HT1080 (cell line): ENCODE data around the gene MED4. TPM values are rescaled to one million over a fixed set of nuclear protein-coding genes. Genes with fewer than 3 reads are reported as not detected.

Experiments used
- DNase-seq: peaks from one replicate; pipeline ENCODE4 v3.0.0-alpha.2; 2015; ENCODE audit warnings: low read depth
- small RNA-seq: library from RNA; depleted of rRNA; stranded (forward); fragments of <200 nt; gene quantifications from one replicate; pipeline ENCODE3, GENCODE V24; 2014
- total RNA-seq: library from RNA; depleted of rRNA; stranded (reverse); fragments of >200 nt; shearing (Covaris generic); gene quantifications from 2 replicates; pipeline ENCODE4 v1.2.3, GENCODE V29; 2014; rRNA removed

MED4 gene
- total RNA-seq, 1 experiment from 2014 or later = 48.1 TPM

DNA sequence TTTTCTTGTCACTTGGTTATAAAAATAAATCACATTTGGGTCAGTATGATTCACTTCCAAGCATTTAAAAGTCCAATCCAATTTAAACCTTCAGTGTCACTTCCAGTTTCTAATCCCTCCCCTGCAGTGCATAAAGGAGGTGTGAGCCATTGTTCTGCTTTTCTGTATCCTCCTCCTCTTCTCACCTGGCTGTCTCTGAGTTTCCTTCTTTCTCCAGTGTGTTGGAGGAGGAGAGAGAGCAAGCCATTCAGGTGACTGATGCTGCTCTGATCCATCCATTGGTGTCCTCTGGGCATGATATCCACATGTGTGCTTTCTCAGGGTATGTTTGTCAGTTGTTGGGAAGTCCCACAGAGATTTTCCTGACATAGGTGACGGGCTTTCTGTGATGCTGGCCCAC, 56.1 kb downstream of the MED4 start:
- DNase-seq = peak; percentile 4

DNA sequence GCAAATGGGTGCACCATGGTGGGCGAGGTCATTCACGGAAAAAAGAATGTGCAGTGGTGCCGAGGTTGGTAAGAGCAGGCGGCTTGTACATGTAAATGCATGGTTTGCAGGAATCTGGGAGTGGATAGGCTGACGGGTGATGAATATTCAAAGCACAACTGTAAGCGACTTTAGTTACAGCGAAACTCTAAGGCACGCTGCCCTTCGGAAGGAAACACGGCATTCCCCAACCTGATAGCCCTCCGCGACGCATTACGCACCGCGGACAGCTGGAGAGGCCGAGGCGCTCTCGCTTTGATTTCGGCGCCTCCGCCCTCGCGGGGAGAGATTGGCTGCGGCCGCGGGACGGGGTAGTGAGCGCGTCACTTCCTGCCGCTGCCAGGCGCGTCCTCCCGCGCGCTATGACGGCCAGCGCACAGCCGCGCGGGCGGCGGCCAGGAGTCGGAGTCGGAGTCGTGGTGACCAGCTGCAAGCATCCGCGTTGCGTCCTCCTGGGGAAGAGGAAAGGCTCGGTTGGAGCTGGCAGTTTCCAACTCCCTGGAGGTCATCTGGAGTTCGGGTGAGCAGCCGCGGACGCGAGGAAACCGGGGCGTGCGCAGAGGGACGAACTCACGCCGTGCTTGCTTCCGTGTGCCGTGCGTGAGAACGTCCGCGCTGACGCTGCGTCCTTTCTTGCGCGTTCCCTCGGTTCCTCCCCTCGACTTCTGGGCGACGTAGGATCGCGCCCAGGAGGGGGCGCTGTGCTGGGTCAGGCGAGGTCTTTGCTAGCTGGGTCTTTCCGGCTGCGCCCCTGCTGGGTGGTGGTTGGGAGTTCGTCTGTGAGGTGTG, 57.3 kb downstream of the MED4 start, which contains the start of gene NUDT15:
Gene NUDT15, plus strand, starts transcription at position 381 of the 828 bp plus-strand sequence. Its CDS starts 21 bp downstream, at position 402.
- DNase-seq = peak; percentile 96

DNA sequence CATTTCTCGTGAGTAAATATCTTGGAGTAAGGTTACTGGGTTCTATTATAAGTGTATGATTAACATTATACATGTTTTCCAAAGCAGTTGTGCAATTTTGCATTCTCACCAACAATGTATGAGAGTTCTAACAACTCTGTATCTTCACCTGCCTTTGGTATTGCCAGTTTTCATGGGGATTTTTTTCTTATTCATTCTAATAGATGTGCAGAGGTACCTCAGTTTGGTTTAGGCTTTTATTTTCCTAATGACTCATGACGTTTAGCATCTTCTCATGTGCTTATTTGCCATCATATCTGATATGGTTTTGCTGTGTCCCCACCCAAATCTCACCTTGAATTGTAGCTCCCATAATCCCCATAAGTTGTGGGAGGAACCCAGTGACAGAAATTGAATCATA, 65.0 kb downstream of the MED4 start:
- DNase-seq = no peak

DNA sequence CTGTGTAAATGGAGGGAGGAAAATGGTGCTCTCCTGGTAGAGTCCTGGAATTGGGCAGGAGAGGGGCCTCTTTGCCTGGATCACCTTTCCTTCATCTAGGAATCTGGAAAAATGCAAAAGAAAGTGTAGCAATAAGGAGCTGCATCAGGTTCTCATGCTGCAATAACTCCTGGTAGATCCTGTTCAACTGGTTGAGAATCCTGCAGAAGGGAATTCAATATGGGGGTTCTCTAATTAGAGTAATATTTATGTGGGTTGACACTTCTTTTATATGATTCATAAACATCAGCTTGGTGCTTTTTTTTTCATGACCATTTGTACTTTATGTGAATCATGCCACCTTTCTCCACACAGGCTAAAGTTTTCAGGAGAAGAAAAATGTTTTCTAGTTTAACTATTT, 66.8 kb downstream of the MED4 start:
- DNase-seq = no peak

Small RNA genes lying within 50 kb of the gene (small RNA-seq; reads per million reads assigned to genes)
- not detected for gene POLR2KP2

Other genes starting within 250 kb of the MED4 start
- 37.3 and 44.8 TPM in 2 replicates for gene SUCLA2, start 93.8 kb downstream of the MED4 start, total RNA-seq
- gene NUDT15, start 57.4 kb downstream of the MED4 start, total RNA-seq = 60.7 and 67.0 TPM in 2 replicates
- 104 and 147 TPM in 2 replicates for gene ITM2B, start 138.1 kb upstream of the MED4 start, total RNA-seq
- gene RB1, start 208.6 kb upstream of the MED4 start, total RNA-seq = 36.7 and 47.4 TPM in 2 replicates